Activated effector memory CD4-positive, alpha-beta T cell treated with anti-CD3 and anti-CD28 coated beads, Interleukin-2, amount 50 U/mL, for 16 hours (primary cell): Measurements from ENCODE around the gene NSMCE1.
A peak's percentile ranks its signal among the peaks of the same experiment; 100 is the strongest.

Experiments
- DNase-seq: peaks from one replicate; pipeline ENCODE4 v3.0.0-alpha.2; 2020

NSMCE1 gene

DNA sequence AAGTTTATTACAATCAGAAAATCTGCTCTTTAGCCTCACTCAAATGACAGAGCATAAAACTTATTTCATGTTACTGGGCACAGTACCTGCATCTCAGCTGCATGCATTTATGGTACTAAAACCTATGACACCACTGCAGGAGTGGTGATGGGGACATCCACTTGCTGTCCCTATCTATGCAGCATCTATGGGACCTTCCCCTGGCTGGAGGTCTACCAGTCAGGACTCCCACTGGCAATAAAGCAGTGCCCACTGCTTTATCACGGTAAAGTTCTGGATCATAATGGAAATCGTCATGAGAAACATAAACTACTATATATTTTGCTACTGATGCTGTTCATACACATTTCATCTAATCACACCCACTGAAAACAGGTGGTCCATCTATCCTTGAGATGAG, 26.2 kb downstream of the NSMCE1 start:
- DNase-seq: peak; percentile 44

DNA sequence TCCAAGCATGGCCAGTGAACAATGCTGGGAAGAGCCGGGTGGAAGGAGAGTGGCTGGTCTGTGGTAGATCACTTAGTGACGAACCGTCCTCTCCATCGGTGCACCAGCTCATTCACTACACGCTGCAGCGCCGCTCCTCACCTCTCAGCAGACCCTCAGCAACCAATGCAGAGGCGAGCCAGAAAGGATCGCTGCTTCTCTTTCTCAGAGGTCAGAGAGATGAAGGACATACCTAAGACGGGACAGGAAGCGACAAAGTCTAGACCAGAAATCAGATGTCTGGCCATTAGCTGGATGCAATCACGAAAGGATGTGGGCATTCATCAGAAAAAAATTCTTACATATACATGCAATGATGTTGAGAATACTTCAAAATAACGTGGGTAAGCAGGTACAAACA, 26.9 kb downstream of the NSMCE1 start:
- DNase-seq: peak; percentile 42

GRCh38 chr16:27240948-27241531, 27.5 kb downstream of the NSMCE1 start:
- DNase-seq: peak; percentile 47

- peak; percentile 33 for DNase-seq
These were observed 28.5 kb downstream of the NSMCE1 start for GRCh38 chr16:27239906-27240655.

GRCh38 chr16:27239026-27239425, 29.5 kb downstream of the NSMCE1 start:
- DNase-seq: peak; percentile 57

GRCh38 chr16:27238591-27238990, 30.0 kb downstream of the NSMCE1 start:
- peak; percentile 59 for DNase-seq

DNA sequence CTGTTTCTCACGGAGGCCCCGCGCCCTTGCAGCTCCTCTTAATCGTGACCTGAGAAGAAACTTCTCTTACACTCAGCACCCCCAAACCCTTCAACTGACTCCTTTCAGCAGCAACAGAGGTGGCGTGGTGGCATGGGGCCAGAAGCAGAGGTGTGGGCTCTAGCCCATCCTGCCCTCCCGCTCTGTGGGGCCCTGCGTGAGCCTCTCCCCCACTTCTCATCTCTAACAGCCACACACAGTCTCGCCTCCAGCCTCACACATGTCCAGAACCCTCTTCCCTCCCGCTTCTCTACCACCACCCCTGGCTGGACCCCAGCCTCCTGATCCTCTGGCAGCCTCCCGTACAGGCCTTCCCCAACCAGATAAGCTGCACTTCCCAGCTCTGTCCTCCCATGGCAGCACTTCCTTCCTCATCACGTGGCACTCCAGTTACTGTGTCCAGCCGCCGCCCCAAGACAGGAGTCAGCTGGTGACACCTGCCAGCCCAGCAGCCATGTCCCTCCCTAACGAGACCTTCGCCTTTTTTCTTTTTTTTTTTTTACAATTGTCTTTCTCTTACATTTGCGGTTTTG, 30.5 kb downstream of the NSMCE1 start:
- DNase-seq: peak; percentile 76

- DNase-seq: peak; percentile 91
These were observed 31.2 kb downstream of the NSMCE1 start for GRCh38 chr16:27237219-27238015.

DNA sequence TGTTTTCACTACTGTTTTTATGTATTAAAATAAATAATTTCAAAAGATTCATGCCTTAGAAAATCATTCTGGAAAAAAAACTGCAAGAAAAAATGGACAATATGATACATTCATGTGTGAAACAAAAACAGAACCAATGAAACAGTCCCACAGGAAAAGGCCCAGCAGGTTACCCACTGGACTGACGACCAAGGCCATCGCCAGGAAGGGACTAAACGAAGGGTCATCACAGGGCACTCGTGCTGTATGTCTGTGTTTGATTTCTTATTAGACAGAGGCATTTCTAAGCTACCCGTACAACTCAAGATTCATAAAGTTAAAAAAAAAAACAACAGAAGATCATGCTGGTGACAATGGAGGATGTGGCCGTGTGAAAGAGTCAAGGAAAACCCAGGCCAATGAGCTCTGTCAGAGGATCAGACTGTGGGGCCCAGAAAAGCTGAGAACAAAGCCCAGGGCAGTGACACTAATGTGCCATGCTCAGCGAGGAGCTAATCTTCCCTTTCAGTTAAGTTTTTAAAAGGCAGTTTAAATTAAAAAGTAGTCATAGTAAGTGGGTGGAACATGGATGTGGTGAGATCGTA, 31.8 kb downstream of the NSMCE1 start:
- DNase-seq: no peak

DNA sequence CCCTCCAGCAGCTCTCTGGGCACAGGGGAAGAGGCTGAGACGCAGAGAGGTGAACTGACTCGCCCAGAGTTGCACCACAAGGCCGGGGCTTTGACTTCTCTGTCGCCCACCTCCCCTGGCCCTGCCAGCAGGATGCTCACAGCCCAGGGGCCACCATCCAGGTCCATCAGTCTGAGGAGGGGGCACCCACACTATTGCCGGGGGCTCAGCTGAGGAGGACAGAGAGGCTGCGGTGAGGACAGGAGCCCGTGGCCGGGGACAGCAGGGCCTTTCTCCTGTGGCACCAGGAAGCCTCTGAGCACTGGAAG, 32.7 kb downstream of the NSMCE1 start:
- DNase-seq: peak; percentile 72

DNA sequence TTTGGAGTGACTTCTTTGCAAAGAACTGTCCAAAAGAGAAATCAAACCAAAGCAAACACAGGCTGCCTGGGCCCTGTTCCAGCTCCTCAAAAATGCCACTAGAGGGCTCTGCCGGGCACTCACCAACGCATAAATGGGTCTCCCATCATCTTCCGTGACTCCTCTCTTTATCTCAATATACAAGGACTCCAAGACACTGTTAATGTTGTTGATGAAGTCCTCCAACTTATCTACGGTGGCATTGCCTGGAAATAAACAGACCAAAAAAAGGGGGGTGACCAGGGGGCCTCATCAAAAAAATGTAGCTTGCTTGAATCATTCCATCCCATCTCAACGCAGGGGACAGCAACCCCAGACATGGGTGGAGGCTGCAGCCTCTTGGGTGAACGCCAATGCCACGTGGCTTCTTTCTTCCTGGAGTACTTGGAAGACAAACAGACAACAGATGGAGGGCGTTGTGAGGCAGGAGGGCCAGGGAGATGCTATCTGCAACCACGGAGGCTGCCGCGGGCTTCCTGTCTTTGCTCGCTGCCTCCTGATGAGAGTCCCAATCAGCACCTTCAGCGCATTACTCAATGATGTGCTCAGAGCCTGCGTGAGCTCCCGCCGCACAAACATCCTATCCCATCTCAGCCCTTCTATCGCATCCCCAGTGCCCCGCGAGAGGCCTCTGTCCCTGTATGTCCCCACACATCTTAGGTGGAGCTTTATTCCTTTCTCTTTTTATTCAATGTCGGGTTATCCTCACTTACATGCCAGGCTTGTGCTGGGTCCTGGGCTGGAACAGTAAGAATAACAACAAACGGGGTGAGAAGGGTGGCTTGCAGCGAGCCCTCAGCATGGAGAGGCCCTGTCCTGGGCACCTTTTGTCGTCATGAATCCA, 33.3 kb downstream of the NSMCE1 start:
- peak; percentile 93 for DNase-seq

GRCh38 chr16:27234603-27235002, 34.0 kb downstream of the NSMCE1 start:
- no peak for DNase-seq

GRCh38 chr16:27234171-27234570, 34.4 kb downstream of the NSMCE1 start:
- no peak for DNase-seq

DNA sequence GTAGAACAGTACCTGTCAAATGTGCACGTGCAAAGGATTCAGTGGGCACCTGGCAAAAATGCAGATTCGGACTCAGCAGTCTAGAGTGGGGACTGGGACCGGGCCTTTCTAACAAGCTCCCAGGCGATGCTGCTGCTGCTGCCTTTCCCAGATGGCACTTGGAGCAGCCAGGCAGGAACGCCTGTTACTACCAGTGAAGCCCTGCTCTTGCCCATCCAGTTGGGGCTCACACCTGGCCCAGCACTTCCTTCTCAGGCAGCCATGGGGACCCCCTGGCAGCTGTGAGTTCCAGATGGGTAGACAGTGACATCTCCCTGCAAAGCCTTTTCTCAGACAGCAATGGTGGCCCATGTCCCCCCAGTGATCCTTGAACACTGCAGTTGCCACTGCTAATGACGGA, 34.8 kb downstream of the NSMCE1 start:
- no peak for DNase-seq

DNA sequence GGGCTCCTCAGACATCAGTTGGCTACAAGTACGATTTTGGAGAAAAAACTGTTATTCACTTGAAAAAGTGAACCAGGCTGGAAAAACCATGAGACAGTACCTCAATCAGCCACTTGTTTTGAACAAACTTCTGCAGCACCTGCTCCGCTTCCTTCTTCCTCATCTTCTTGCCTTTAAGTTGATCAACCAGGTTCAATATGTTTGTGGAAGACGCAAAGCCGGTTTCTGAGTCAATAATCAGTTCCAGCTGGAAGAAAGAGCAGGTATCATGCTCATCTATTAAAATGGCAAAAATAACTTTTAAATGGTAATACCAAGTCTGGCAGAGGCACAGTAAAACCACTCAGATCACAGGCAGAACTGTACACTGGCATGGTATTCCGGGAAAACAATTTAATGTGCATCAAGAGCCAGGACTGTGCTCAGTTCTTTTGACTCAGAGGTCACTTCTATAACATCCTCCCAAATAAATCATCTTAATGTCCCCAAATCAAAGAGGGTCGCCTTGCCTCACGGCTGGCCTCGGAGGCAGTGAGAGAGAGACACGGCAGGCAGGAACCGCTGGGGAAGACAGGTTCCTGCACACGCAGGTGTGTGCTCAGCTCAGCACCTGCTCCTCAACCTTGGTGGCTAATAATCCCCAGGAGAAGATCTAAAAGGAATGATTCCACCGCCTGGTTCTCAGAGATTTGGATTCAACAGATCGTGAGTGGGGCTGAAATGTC, 35.5 kb downstream of the NSMCE1 start:
- no peak for DNase-seq

- peak; percentile 73 for DNase-seq
These were observed 36.3 kb downstream of the NSMCE1 start for GRCh38 chr16:27232061-27232900.

DNA sequence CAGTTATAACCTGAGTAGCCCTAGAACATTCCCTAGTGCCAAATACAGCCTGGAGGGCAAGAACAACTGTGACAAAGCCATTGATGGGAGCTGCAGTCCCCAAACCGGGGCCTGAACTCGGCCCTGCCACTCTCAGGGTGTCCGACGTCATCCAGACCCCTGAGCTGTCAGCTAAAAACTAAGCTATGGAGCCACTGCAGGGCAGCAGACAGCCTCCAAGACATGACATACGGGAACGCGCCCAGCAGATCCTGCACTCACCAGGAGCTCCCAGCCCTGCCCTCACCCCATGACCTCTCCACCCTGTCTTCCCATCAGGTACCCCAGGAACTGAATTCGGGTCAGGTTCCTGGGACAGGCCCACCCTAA, 36.9 kb downstream of the NSMCE1 start:
- DNase-seq: no peak

GRCh38 chr16:27230562-27231001, 38.0 kb downstream of the NSMCE1 start:
- peak; percentile 87 for DNase-seq

DNA sequence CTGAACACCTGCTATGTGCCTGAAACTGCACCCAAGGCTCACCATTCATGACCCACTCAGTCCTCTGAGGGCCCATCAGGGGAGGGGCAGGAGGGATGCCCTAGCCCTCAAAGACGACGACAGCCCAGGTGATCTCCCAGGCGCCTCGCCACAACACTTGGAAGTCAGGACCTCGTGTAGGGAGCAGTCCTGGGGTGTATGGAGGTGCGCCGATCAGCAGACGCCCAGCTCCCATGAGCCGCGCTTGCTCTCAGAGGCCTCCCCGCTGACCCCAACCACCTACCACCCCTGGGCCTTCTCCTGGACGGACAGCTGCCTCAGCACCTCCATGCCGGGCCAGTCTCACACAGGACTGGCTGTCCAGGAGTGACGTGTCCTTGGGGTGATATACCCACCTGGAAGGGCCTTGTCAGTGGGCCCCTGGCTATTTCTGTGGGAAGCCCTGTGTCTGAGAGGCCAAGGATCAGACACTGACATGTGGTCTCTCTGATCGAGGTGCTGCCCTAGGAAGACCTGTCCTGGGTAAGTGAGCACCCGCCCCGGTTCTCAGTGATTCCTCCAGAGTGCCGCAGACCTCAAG, 38.6 kb downstream of the NSMCE1 start:
- DNase-seq: no peak
